Aorta (tissue), 5 donors: ENCODE measurements around the gene XAGE3. TPM values are rescaled to one million over a fixed set of nuclear protein-coding genes. Genes with fewer than 3 reads are reported as not detected.
A peak's percentile ranks its signal among the peaks of the same experiment; 100 is the strongest.
"Not testable (repeated sequence)": the region's sequence is repeated elsewhere in the genome, so short reads cannot be mapped to it uniquely, and the experiment has no call there.

Experiments used
- ATAC-seq: fragments of 200-7000 bp; cut with Tn5 transposase; one replicate; pipeline ENCODE4 v1.9.1; 2022; ENCODE audit warnings: moderate library complexity; ENCODE audit not compliant: low FRiP score
- DNase-seq, 2 donors: peaks; one replicate each; pipeline ENCODE4 v3.0.0-alpha.2; 2020
- H3K27ac ChIP-seq, 2 donors: one replicate each; pipeline ENCODE4 v1.5.1; 2013; ENCODE audit warnings: low read length in 2 of 2, mild to moderate bottlenecking in 2 of 2, moderate library complexity in 2 of 2, control low read depth in 1 of 2, inconsistent platforms in 1 of 2, low read depth in 1 of 2
- H3K27me3 ChIP-seq, 2 donors: one replicate each; pipeline ENCODE4 v1.6.1; 2013; ENCODE audit warnings: control low read depth in 1 of 2, low read length in 1 of 2, mild to moderate bottlenecking in 1 of 2, moderate library complexity in 1 of 2; ENCODE audit not compliant: insufficient read depth in 2 of 2, control insufficient read depth in 1 of 2
- H3K36me3 ChIP-seq, 2 donors: one replicate each; pipeline ENCODE4 v1.6.1; 2013; ENCODE audit warnings: control low read depth in 1 of 2, low read length in 1 of 2, mild to moderate bottlenecking in 1 of 2; ENCODE audit not compliant: insufficient read depth in 2 of 2, control insufficient read depth in 1 of 2
- H3K4me1 ChIP-seq, 2 donors: one replicate each; pipeline ENCODE4 v1.6.1; 2013; ENCODE audit warnings: low read length in 2 of 2, control low read depth in 1 of 2, mild to moderate bottlenecking in 1 of 2, moderate library complexity in 1 of 2; ENCODE audit not compliant: insufficient read depth in 2 of 2, control insufficient read depth in 1 of 2
- H3K4me3 ChIP-seq, 2 donors: one replicate each; pipeline ENCODE4 v1.5.1; 2013; ENCODE audit warnings: low read length in 2 of 2, control low read depth in 1 of 2, mild to moderate bottlenecking in 1 of 2
- H3K9me3 ChIP-seq: one replicate; pipeline ENCODE4 v1.6.1; 2013; ENCODE audit warnings: mild to moderate bottlenecking, low read length; ENCODE audit not compliant: control insufficient read depth
- WGBS, 2 donors: extraction: QIAGEN DNeasy Blood & Tissue Kit; methylation state at CpG; one replicate each; pipeline ENCODE4 v1.1.7; 2013; 5-methylcytosine and 5-hydroxymethylcytosine counted together
- intact Hi-C, 2 donors: fragments of 100-400 bp; cut with DNase I; formaldehyde crosslinking; loops; one replicate each; pipeline versions ENCODE4 v1.14.2 to v1.15.0; 2022
- polyA plus RNA-seq, 2 donors: library from polyadenylated mRNA; stranded (reverse); fragments of 200-250 nt; gene quantifications; one replicate each; pipeline ENCODE4 v1.2.3, GENCODE V29; 2013
- total RNA-seq, 2 donors: library from RNA; stranded (reverse); fragmentation: NEBNext Ultra II Directional; extraction: Animal tissue kit (Norgen Biotek cat#: 25700); gene quantifications; one replicate each; pipeline ENCODE4 v1.2.1, GENCODE V29; 2021
- donor health status: healthy with polysubstance abuse.
- donor health status: Bipolar disorder and iron deficiency.
- donor health status: DM: no; HTN: no; CAD: no.
- donor health status: DM: no; HTN: no; CAD: no.
- donor health status: DM: yes; HTN: yes; CAD: no.

The XAGE3 gene
- total and polyA plus RNA-seq, 4 donors: not detected

- DNase-seq, H3K4me3 ChIP-seq, H3K4me1 ChIP-seq, H3K9me3 ChIP-seq, H3K27me3 ChIP-seq, H3K36me3 ChIP-seq, H3K27ac ChIP-seq, intact Hi-C loops: not testable (repeated sequence)
- WGBS, 2 donors: no CpG with 5 or more reads among the region's 92 CpGs
- ATAC-seq: peak; percentile 96
These were observed 29.2 kb upstream of the XAGE3 start, which contains the start of gene FAM156B for GRCh38 chrX:52896855-52897709. Gene FAM156B, plus strand, starts transcription at chrX:52897330. Its CDS starts 9,896 bp downstream, at chrX:52907226.

- H3K9me3 ChIP-seq, H3K4me1 ChIP-seq, H3K4me3 ChIP-seq, DNase-seq, H3K27me3 ChIP-seq, H3K36me3 ChIP-seq, intact Hi-C loops, ATAC-seq, H3K27ac ChIP-seq: not testable (repeated sequence)
- WGBS, 2 donors: no CpG with 5 or more reads among the region's 8 CpGs
These were observed 28.6 kb upstream of the XAGE3 start for GRCh38 chrX:52896438-52896837.

GRCh38 chrX:52888090-52888489 is 20.2 kb upstream of the XAGE3 start:
- H3K9me3 ChIP-seq, ATAC-seq, H3K4me1 ChIP-seq, DNase-seq, intact Hi-C loops, H3K4me3 ChIP-seq, H3K27me3 ChIP-seq, H3K36me3 ChIP-seq, H3K27ac ChIP-seq: not testable (repeated sequence)
- no CpG with 5 or more reads among the region's 9 CpGs for WGBS, 2 donors

- H3K36me3 ChIP-seq, ATAC-seq, H3K4me1 ChIP-seq, H3K4me3 ChIP-seq, H3K27ac ChIP-seq, H3K9me3 ChIP-seq, intact Hi-C loops, H3K27me3 ChIP-seq, DNase-seq: not testable (repeated sequence)
- WGBS, 2 donors: no CpG with 5 or more reads among the region's 10 CpGs
These were observed 19.6 kb upstream of the XAGE3 start for GRCh38 chrX:52887459-52887858.

GRCh38 chrX:52876386-52876785 is 8.5 kb upstream of the XAGE3 start:
- H3K4me1 ChIP-seq, intact Hi-C loops, H3K36me3 ChIP-seq, H3K27me3 ChIP-seq, H3K27ac ChIP-seq, ATAC-seq, DNase-seq, H3K9me3 ChIP-seq, H3K4me3 ChIP-seq: not testable (repeated sequence)
- WGBS, 2 donors: 62 to 63% methylated on average over 6 of the region's 6 CpGs

GRCh38 chrX:52875436-52875835 is 7.6 kb upstream of the XAGE3 start:
- DNase-seq, H3K4me1 ChIP-seq, H3K9me3 ChIP-seq, H3K4me3 ChIP-seq, H3K27me3 ChIP-seq, H3K36me3 ChIP-seq, intact Hi-C loops, H3K27ac ChIP-seq, ATAC-seq: not testable (repeated sequence)
- WGBS, 2 donors: 83 to 88% methylated on average over 7 to 10 of the region's 10 CpGs

- H3K36me3 ChIP-seq: no peaks in the 10 kb centered on the region
- WGBS, 2 donors: 64 to 81% methylated on average over 5 of the region's 5 CpGs
- H3K4me3 ChIP-seq: no peak overlapping the region
- no peaks in the 10 kb centered on the region for H3K9me3 ChIP-seq
- no peaks in the 10 kb centered on the region for H3K4me1 ChIP-seq
- intact Hi-C loops: no loop called here
- no peaks in the 10 kb centered on the region for H3K27me3 ChIP-seq
- H3K27ac ChIP-seq: no peak overlapping the region
- ATAC-seq: no peak
- DNase-seq: no peak
These were observed 6.8 kb upstream of the XAGE3 start for GRCh38 chrX:52874661-52875060.

- intact Hi-C loops: not testable (repeated sequence)
These were observed 5.9 kb upstream of the XAGE3 start for GRCh38 chrX:52873825-52874224.

GRCh38 chrX:52870046-52870445 is 2.2 kb upstream of the XAGE3 start:
- Histone ChIP-seq H3K27me3 (no peaks in the 10 kb centered on the region), H3K36me3 (no peaks in the 10 kb centered on the region), H3K4me1 (no peaks in the 10 kb centered on the region), H3K27ac (no peak overlapping the region), H3K9me3 (no peaks in the 10 kb centered on the region), H3K4me3 (no peak overlapping the region)
- intact Hi-C loops: no loop called here
- DNase-seq (no peak), ATAC-seq (no peak)
- WGBS, 2 donors: 57 to 64% methylated on average over 1 of the region's 1 CpG

More at GRCh38 chrX:52873825-52874224, 5.9 kb upstream of the XAGE3 start:
- ATAC-seq, H3K36me3 ChIP-seq, H3K27ac ChIP-seq, DNase-seq, H3K9me3 ChIP-seq, H3K27me3 ChIP-seq, H3K4me1 ChIP-seq, H3K4me3 ChIP-seq: not testable (repeated sequence)
